HepG2 (cell line): ENCODE measurements around the gene ETV5. TPM values are rescaled to one million over a fixed set of nuclear protein-coding genes. Genes with fewer than 3 reads are reported as not detected.

ENCODE experiments used
- BCL6 ChIP-seq: IDR thresholded peaks from 2 replicates; pipeline ENCODE4 v1.6.1; 2016; ENCODE audit warnings: missing genetic modification reagents, missing compliant biosample characterization
- CBX5 ChIP-seq: sonication (generic); formaldehyde crosslinking; IDR thresholded peaks from 2 replicates; pipeline ENCODE4 v1.4.0; 2020; ENCODE audit warnings: missing genetic modification reagents, borderline replicate concordance
- FOXA3 ChIP-seq: IDR thresholded peaks from 2 replicates; pipeline ENCODE4 v1.6.1; 2016; ENCODE audit warnings: missing genetic modification reagents, missing compliant biosample characterization
- FOXP1 ChIP-seq, 2 experiments: fragments of 450-650 bp in 1 of 2; IDR thresholded peaks; 2 replicates each; pipeline ENCODE4 v1.6.1; 2017 to 2018; ENCODE audit warnings: antibody characterized with exemption in 1 of 2
- NCOA2 ChIP-seq: sonication (generic); formaldehyde crosslinking; IDR thresholded peaks from 2 replicates; pipeline ENCODE4 v1.8.0; 2022; ENCODE audit warnings: inconsistent platforms
- RFX5 ChIP-seq: IDR thresholded peaks from 2 replicates; pipeline ENCODE4 v1.6.1; 2011; ENCODE audit warnings: low read depth, low read length, improper control_type of control experiment
- THRA ChIP-seq: sonication (generic); formaldehyde crosslinking; IDR thresholded peaks from 2 replicates; pipeline ENCODE4 v1.4.0; 2020; ENCODE audit warnings: missing genetic modification reagents, borderline replicate concordance
- ZNF12 ChIP-seq: sonication (generic); formaldehyde crosslinking; IDR thresholded peaks from 2 replicates; pipeline ENCODE4 v1.5.0; 2020; ENCODE audit warnings: missing genetic modification reagents
- ZNF276 ChIP-seq: sonication (generic); formaldehyde crosslinking; IDR thresholded peaks from 2 replicates; pipeline ENCODE4 v1.4.0; 2020; ENCODE audit warnings: mild to moderate bottlenecking, low read depth, missing genetic modification reagents
- ZNF740 ChIP-seq: sonication (generic); formaldehyde crosslinking; IDR thresholded peaks from 2 replicates; pipeline ENCODE4 v1.4.0; 2020; ENCODE audit warnings: missing genetic modification reagents
- ZSCAN21 ChIP-seq: sonication (generic); formaldehyde crosslinking; IDR thresholded peaks from 2 replicates; pipeline ENCODE4 v1.8.0; 2022; ENCODE audit warnings: mild to moderate bottlenecking, missing genetic modification reagents, moderate library complexity, borderline replicate concordance
- polyA plus RNA-seq, 8 experiments: library from polyadenylated mRNA; depleted of rRNA in 3 of 8; stranded (reverse) in 7 of 8; unstranded in 1 of 8; fragments of >200 nt; fragmentation: Illumina TruSeq in 4 of 8; extraction: Trizol in 4 of 8; gene quantifications; 2 replicates each; pipeline versions ENCODE4 v1.2.1 to v1.2.3, GENCODE V29; 2011 to 2016; ENCODE audit warnings: low read depth in 4 of 8, missing spikeins in 1 of 8, mixed read lengths in 1 of 8; ENCODE audit not compliant: insufficient read depth in 1 of 8
- total RNA-seq, 5 experiments: library from RNA; depleted of rRNA; stranded (reverse); fragments of >200 nt; fragmentation: Illumina TruSeq; extraction: Trizol; gene quantifications; 2 replicates each; pipeline ENCODE4 v1.2.3, GENCODE V29; 2016; ENCODE audit warnings: low read depth in 1 of 5

ETV5 gene
- total and polyA plus RNA-seq, 2 of the 13 experiments (the other 11 are each of a cell fraction or from before 2014, with no cell fraction given), result 52.9 to 57.2 TPM

DNA sequence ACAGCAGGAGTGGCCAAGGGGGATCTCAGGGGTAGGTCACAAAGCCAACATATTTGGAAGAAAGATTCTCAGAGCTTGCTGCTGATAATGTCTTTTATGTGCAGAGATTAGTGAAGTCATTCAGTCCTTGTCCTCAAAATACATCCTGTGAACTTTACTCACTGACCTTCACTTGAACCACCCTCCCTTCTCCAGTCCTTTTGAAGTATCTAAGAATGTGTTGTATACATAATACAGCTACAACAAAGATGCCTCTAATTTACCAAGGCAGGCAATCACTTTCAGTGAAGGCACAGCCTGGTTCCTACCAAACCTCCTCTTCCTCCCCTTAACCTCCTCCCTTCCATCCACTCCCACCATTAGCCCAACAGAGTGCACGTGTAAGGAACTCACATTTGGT lies 38.3 kb downstream of the ETV5 start (continued):
- no peak for TF ChIP-seq ZNF276 (CRISPR knock-in tag)
- no peak for TF ChIP-seq ZNF740
- peak; percentile 78 for TF ChIP-seq NCOA2 (CRISPR knock-in tag)
- no peak for TF ChIP-seq ZSCAN21 (CRISPR knock-in tag)
- peak; percentile 39; the same call in 1 of the 2 replicates for TF ChIP-seq FOXA3 (CRISPR knock-in tag)
- peak; percentile 75 for TF ChIP-seq ZNF12 (CRISPR knock-in tag)
- no peak for TF ChIP-seq CBX5 (CRISPR knock-in tag)
- peak; percentile 78 for TF ChIP-seq BCL6
- 0 out of 2 replicates have a peak, but pooled peaks have one; percentile 6 for TF ChIP-seq FOXP1 (IDR thresholded peaks at IDR 0.05)
- peak; percentile 75; the same call in 1 of the 2 replicates for TF ChIP-seq FOXP1 (CRISPR knock-in tag; IDR thresholded peaks at IDR 0.05)
- no peak for TF ChIP-seq RFX5
- TF ChIP-seq THRA (CRISPR knock-in tag), result peak; percentile 88; the same call in 1 of the 2 replicates
